Measurements from ENCODE around the gene ABHD11. TPM values are rescaled to one million over a fixed set of nuclear protein-coding genes. Genes with fewer than 3 reads are reported as not detected.

Gene ABHD11
- total RNA-seq, 1 donor from 2014 or later: 11.7 TPM

GRCh38 chr7:73702226-73702625 is 36.4 kb downstream of the ABHD11 start:
- DNase-seq (ENCODE audit: low read depth): no peak

DNA sequence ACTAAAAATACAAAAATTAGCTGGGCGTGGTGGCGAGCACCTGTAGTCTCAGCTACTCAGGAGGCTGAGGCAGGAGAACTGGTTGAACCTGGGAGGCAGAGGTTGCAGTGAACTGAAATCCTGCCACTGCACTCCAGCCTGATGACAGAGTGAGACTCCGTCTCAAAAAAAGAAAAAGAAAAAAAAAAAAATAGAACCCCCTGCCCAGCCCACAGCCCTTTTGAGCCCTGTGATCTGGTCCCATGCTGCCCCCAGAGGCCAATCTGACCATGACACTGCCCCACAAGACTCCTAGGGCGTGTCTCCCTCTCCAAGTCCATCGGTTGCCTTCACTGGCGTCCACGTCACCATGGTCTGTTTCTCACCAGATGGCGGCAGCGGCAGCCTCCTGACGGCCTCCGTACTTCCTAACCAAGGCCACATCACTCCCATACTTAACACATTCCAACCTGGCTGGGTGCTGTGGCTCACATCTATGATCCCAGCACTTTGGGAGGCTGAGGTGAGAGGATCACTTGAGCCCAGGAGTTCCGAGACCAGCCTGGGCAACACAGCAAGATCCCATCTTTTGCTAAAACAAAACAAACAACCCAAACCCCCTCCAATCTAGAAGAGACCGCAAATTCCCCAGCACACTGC is 37.1 kb downstream of the ABHD11 start:
- peak; percentile 48 for DNase-seq (ENCODE audit: low read depth)

- DNase-seq (ENCODE audit: low read depth): no peak
Measured at GRCh38 chr7:73700581-73701134, 37.9 kb downstream of the ABHD11 start.

- no peak for DNase-seq (ENCODE audit: low read depth)
Measured at GRCh38 chr7:73700069-73700423, 38.6 kb downstream of the ABHD11 start.

GRCh38 chr7:73699370-73700068 is 39.1 kb downstream of the ABHD11 start:
- no peak for DNase-seq (ENCODE audit: low read depth)

- DNase-seq (ENCODE audit: low read depth): no peak
Measured at GRCh38 chr7:73698410-73698809, 40.2 kb downstream of the ABHD11 start.

- no peak for DNase-seq (ENCODE audit: low read depth)
Measured at GRCh38 chr7:73696372-73696771, 42.2 kb downstream of the ABHD11 start.

- no peak for DNase-seq (ENCODE audit: low read depth)
Measured at GRCh38 chr7:73690646-73691045, 48.0 kb downstream of the ABHD11 start.

- DNase-seq (ENCODE audit: low read depth): no peak
Measured at GRCh38 chr7:73688288-73688687, 50.3 kb downstream of the ABHD11 start.

MicroRNAs within 50 kb of the gene (microRNA counts, 767-probe panel; counts per million panel counts)
- microRNA hsa-miR-4284: not detected

Small RNAs within 50 kb of the gene (microRNA-seq; reads per million reads assigned to microRNA genes)
- gene MIR4284: not detected

Other genes with a start within 250 kb of the ABHD11 start
- 70.0 and 76.7 TPM in 2 replicates for gene BAZ1B, start 216.5 kb downstream of the ABHD11 start, total RNA-seq
- gene BCL7B, start 181.1 kb downstream of the ABHD11 start, total RNA-seq: 69.4 and 83.5 TPM in 2 replicates
- gene TBL2, start 160.2 kb downstream of the ABHD11 start, total RNA-seq: 80.7 and 82.0 TPM in 2 replicates
- gene MLXIPL, start 114.3 kb downstream of the ABHD11 start, total RNA-seq: 10.6 and 18.6 TPM in 2 replicates
- gene VPS37D, start 71.0 kb downstream of the ABHD11 start, total RNA-seq: 5.7 and 6.1 TPM in 2 replicates
- gene DNAJC30, start 55.3 kb downstream of the ABHD11 start, total RNA-seq: 4.9 and 6.1 TPM in 2 replicates
- gene BUD23, start 55.2 kb downstream of the ABHD11 start, total RNA-seq: 79.6 and 81.0 TPM in 2 replicates
- gene STX1A, start 19.1 kb downstream of the ABHD11 start, total RNA-seq: 19.3 and 21.6 TPM in 2 replicates
- not detected in 2 replicates for gene CLDN3, start 31.5 kb upstream of the ABHD11 start, total RNA-seq
- not detected in 2 replicates for gene CLDN4, start 92.2 kb upstream of the ABHD11 start, total RNA-seq
- gene METTL27, start 103.7 kb upstream of the ABHD11 start, total RNA-seq: 1.3 and 4.0 TPM in 2 replicates
- gene TMEM270, start 122.4 kb upstream of the ABHD11 start, total RNA-seq: not detected in 2 replicates

Measured in myocyte (in vitro differentiated cells).